HG03045 (cell line): ENCODE data around the gene TRIO.

Experiments used
- ATAC-seq: cut with Tn5 transposase; IDR thresholded peaks from one replicate; pipeline ENCODE4 v1.9.1; 2021; ENCODE audit warnings: mild to moderate bottlenecking, moderate library complexity; ENCODE audit not compliant: unreplicated experiment

The TRIO gene

GRCh38 chr5:14260637-14261036 is 117.5 kb downstream of the TRIO start:
- ATAC-seq, result no peak

GRCh38 chr5:14261235-14261634 is 118.1 kb downstream of the TRIO start:
- ATAC-seq, result no peak

- ATAC-seq, result no peak
Measured at GRCh38 chr5:14261856-14262611, 118.9 kb downstream of the TRIO start.

DNA sequence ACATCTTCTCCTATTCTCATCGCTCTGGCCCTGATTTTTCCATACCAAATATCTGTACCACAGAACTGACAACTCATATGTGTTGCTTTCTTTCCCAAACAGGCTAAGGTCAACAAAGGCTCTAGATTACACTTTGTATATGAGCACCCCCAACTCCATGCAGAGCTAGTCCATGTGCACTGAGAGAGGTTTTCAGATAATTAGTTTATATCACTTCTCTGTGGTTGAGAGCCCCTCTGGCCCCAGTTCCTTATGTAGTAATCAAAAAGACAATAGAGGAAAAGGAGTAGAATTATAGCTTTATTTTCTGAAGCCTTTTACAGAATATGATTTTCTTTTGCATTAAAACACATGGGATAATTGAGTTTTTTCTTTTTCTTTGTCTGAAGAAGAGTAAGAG is 120.0 kb downstream of the TRIO start:
- ATAC-seq, result no peak

DNA sequence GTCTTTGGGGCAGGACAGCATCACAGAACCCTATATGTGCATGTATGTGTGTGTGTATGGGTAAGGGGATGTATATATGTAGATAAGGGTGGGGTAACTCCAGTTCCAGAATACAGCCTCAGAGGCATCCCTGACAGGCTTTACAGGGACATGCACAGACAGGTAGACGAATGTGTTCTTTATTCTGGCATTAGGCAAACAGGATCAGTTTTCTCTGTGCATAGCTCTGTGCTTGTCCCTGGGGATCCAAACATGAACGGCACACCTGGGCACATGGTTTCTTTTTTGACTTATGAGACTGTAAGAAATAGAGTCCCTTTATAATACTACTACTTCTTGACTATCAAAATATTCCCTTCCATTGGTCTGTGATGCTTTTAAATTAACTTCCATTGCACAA is 120.6 kb downstream of the TRIO start:
- ATAC-seq, result no peak

DNA sequence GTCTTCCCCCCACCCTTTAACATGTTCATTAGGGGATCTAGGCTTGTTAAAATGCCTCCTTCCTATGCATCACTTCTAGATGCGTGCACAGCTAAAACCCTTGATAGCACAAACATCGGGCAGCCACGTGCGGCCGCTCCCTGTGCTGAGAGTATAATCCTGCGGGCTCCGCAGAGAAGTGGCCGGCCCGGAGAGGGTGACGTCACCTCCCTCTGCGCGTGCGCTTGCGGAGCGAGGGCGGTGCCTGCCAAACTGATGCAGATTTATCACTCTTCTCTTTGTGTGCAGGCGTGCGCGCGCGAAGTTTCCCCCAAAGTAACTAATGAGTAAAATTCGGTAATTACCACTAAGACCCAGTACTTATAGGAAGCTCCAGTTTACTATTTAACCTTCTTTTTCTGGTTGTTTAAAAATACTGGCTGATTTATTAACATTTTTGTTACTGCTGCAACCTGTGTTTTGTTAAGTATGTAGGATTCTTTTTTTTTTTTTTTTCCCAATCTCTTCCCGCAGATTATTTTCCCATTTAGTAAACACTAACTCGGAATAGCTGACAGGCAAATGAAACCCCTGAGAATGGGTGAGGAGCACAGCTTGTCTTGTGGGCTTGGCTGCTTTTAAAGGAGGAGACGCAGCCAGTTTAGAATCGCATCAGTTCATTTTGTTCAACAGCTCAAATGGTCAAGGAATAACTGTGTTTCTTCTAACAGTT is 121.6 kb downstream of the TRIO start:
- ATAC-seq, result peak; percentile 90

- ATAC-seq, result no peak
Measured at GRCh38 chr5:14265570-14265969, 122.4 kb downstream of the TRIO start.

DNA sequence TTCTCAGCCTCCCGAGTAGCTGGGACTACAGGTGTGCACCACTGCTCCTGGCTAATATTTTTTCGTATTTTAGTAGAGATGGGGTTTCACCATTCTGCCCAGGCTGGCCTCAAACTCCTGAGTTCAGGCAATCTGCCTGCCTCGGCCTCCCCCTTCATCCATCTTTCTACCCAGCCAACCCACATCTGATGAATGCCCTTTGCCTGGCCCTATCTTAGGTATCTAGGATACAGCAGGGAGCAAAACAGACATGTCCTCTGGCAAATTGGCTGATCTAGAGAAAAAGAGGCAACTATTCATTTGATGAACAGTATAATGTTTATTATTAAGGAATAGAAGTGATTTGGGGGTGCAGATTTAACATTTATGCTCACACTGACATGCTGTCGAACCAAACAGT is 123.0 kb downstream of the TRIO start:
- ATAC-seq, result no peak

- ATAC-seq, result no peak
Measured at GRCh38 chr5:14266686-14267085, 123.5 kb downstream of the TRIO start.

GRCh38 chr5:14267166-14267838 is 124.2 kb downstream of the TRIO start:
- no peak for ATAC-seq

- ATAC-seq, result no peak
Measured at GRCh38 chr5:14267991-14268708, 125.0 kb downstream of the TRIO start.

- ATAC-seq, result no peak
Measured at GRCh38 chr5:14268738-14269137, 125.6 kb downstream of the TRIO start.

DNA sequence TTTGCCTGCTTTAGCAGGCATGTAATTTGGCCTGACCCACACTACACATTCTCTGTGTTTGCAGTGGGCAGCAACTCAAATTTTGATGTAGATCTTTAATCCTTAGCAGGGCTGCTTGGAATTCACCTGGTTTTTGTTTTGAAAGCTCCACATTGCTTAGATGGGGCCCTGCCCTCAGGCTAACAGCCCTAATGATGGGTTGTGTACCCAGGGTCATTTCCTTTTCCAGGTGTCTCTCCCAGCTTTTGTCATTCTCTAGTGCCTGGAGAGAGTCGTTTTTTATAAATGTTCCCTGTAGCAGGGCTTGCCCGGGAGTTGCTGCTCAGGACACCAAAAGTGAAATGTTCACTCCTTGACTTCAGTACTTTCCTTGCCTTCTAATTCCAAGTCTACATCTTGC is 126.3 kb downstream of the TRIO start:
- no peak for ATAC-seq

- ATAC-seq, result peak; percentile 64
Measured at GRCh38 chr5:14270209-14270702, 127.1 kb downstream of the TRIO start.

DNA sequence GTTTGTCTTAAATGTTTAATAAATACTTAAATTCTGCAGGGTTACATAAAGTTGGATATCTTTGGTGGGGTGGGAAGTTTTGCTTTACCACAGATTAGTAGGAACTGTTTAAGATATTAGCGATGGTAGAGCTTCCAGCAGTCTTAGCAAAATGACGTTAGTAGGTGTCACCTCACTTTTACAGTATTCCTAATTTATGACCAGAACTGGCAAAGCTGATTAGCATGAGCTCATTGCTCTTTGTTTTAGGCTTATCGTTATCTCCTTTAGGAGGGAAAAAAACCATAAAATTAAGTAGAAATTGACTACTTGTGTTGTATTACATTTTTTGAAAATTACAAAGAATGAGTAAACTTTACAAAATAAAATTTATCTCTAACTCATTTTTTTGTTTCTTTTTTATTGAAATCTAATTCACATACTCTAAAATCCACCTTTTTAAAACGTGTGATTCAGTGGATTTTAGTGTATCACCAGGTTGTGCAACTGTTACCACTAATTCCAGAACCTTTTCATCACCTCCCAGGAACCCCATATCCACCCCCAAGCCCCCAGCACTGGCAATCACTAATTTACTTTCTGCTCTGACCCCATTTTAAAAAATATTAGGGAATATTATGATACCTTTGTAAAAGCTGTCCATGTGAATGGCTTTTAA is 129.5 kb downstream of the TRIO start:
- ATAC-seq, result no peak

DNA sequence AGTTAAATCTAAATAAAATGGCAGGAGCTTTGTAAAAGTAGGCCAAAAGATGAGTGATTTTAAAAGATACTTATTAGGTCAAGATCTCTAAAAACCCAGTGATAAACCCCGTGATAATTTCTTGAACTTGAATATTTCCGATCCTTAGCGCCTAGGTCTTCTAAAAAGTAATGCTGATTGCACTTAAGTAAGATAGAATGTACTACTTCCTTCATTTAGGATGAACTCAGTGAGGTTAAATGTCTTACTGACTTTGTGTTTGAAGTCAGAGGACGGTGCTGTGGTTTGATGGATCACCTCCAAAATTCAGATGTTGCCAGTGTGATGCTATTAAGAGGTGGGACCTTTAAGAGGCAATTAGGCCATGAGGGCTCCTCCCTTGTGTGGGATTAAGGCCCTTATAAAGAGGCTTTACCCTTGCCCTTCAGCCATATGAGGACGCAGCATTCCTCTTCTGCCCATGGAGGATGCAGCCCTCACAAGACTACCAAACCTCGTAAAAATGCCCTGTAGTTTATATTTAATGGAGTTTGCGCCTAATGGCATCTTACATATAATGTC is 130.1 kb downstream of the TRIO start:
- ATAC-seq, result no peak

DNA sequence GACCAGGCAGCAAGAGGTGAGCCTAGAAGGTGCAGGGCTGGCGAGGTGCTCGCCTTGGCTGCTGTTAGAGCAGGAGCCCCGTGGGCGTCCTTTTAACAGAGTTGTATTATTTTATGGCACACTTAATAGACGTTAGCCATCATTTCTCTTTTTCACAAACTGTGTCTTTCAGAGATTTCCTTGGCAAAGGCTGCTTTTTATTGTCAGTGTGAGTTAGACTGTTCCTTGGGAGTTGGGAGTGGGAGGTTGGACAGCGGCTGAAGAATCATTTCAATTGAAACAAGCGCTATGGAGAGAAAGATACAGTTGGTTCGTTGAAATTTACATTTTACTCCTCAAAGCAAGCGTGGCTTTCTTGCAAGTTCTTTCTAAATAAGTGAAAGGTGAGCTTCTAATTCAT is 133.2 kb downstream of the TRIO start:
- no peak for ATAC-seq

GRCh38 chr5:14277385-14278320 is 134.5 kb downstream of the TRIO start:
- no peak for ATAC-seq

GRCh38 chr5:14280294-14280854 is 137.2 kb downstream of the TRIO start:
- ATAC-seq, result no peak
